Gastroesophageal sphincter (tissue), 4 donors: Measurements from ENCODE around the gene ZNF521. TPM values are rescaled to one million over a fixed set of nuclear protein-coding genes. Genes with fewer than 3 reads are reported as not detected.

Experiments
- ATAC-seq: fragments of 150-250 bp; one replicate; pipeline ENCODE4 v1.9.1; 2016; ENCODE audit warnings: mild to moderate bottlenecking, moderate library complexity
- H3K27ac ChIP-seq, 4 donors: fragments of 200-600 bp; sonication (generic) in 3 of 4; 1 replicate in 3 of 4; 2 replicates in 1 of 4; pipeline ENCODE4 v1.5.1; 2016 to 2019
- H3K27me3 ChIP-seq: fragments of 200-600 bp; sonication (generic); one replicate; pipeline ENCODE4 v1.5.1; 2019
- H3K36me3 ChIP-seq, 2 donors: fragments of 200-600 bp; sonication (generic); one replicate each; pipeline ENCODE4 v1.5.1; 2019; ENCODE audit warnings: control low read depth in 1 of 2
- H3K4me1 ChIP-seq, 3 donors: fragments of 200-600 bp; sonication (generic); 1 replicate in 2 of 3; 2 replicates in 1 of 3; pipeline ENCODE4 v1.5.1; 2016 to 2019; ENCODE audit warnings: control low read depth in 2 of 3
- H3K4me3 ChIP-seq, 2 donors: fragments of 200-600 bp; sonication (generic); one replicate each; pipeline ENCODE4 v1.5.1; 2019; ENCODE audit warnings: mild to moderate bottlenecking in 1 of 2, moderate library complexity in 1 of 2
- H3K9me3 ChIP-seq, 3 donors: fragments of 200-600 bp; sonication (generic); one replicate each; pipeline ENCODE4 v1.5.1; 2017 to 2019; ENCODE audit warnings: control low read depth in 2 of 3
- EP300 ChIP-seq: sonication (generic); formaldehyde crosslinking; IDR thresholded peaks from one replicate; pipeline ENCODE4 v1.6.1; 2017; ENCODE audit warnings: antibody characterized with exemption, mild to moderate bottlenecking
- POLR2A ChIP-seq, 2 donors: fragments of 450-650 bp; IDR thresholded peaks; one replicate each; pipeline ENCODE4 v1.6.1; 2017; ENCODE audit warnings: antibody characterized with exemption in 2 of 2, mild to moderate bottlenecking in 2 of 2, moderate library complexity in 1 of 2
- POLR2AphosphoS5 ChIP-seq: sonication (generic); formaldehyde crosslinking; IDR thresholded peaks from one replicate; pipeline ENCODE4 v1.6.1; 2017; ENCODE audit warnings: antibody characterized with exemption
- WGBS, 2 donors: methylation state at CpG; one replicate each; pipeline ENCODE4 v1.1.5; 2018; ENCODE audit warnings: low coverage in 1 of 2; 5-methylcytosine and 5-hydroxymethylcytosine counted together
- total RNA-seq, 4 donors: library from RNA; depleted of rRNA; stranded (reverse); fragments of >200 nt; gene quantifications; one replicate each; pipeline ENCODE4 v1.1.0, GENCODE V29; 2016
- TF ChIP-seq, protein P1 (sequence below), 4 experiments: fragments of 200-600 bp in 2 of 4; fragments of 450-650 bp in 2 of 4; sonication (generic) in 1 of 4; IDR thresholded peaks; one replicate each; pipeline ENCODE4 v1.5.1; 2017 to 2019; ENCODE audit warnings: antibody characterized with exemption in 4 of 4, mild to moderate bottlenecking in 2 of 4, moderate library complexity in 2 of 4

Gene ZNF521
- total RNA-seq, 4 donors from 2014 or later: 9.9 to 29.3 (median 13.4) TPM

DNA sequence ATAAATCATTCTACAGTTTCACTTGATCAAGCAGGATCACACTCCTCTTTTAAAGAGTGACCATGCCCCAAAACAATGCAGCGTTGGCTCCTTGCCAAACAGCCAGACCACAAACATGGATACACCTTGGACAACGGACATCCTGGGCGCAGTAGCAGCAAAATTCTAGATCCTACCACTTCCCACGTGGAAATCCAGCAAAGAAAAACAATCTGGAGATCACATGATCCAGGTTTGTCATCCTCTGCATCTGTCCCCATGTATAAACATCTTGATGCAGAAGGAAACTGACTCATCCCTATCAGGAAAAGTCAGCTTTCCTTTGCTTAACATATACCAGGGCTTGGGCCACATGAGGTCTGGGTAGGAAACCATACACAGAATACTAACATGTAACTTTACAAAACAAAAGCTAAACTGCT, 53.1 kb downstream of the ZNF521 start:
- H3K27me3 ChIP-seq: no peaks in the 10 kb centered on the region
- ATAC-seq: peak; percentile 82
- H3K27ac ChIP-seq: peak overlapping the region in 2 of 4 donors; percentile 13 to 49
- TF ChIP-seq POLR2A (IDR thresholded peaks at IDR 0.05) (no peak), EP300 (no peak), POLR2AphosphoS5 (peak; percentile 59)
- TF ChIP-seq, protein P1, sequence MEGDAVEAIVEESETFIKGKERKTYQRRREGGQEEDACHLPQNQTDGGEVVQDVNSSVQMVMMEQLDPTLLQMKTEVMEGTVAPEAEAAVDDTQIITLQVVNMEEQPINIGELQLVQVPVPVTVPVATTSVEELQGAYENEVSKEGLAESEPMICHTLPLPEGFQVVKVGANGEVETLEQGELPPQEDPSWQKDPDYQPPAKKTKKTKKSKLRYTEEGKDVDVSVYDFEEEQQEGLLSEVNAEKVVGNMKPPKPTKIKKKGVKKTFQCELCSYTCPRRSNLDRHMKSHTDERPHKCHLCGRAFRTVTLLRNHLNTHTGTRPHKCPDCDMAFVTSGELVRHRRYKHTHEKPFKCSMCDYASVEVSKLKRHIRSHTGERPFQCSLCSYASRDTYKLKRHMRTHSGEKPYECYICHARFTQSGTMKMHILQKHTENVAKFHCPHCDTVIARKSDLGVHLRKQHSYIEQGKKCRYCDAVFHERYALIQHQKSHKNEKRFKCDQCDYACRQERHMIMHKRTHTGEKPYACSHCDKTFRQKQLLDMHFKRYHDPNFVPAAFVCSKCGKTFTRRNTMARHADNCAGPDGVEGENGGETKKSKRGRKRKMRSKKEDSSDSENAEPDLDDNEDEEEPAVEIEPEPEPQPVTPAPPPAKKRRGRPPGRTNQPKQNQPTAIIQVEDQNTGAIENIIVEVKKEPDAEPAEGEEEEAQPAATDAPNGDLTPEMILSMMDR (IDR thresholded peaks at IDR 0.05): no peak
- no peaks in the 10 kb centered on the region for H3K9me3 ChIP-seq
- WGBS, 2 donors: no CpG with 5 or more reads among the region's 4 CpGs
- H3K4me3 ChIP-seq: no peak overlapping the region
- no peaks in the 10 kb centered on the region for H3K36me3 ChIP-seq
- no peaks in the 10 kb centered on the region for H3K4me1 ChIP-seq

DNA sequence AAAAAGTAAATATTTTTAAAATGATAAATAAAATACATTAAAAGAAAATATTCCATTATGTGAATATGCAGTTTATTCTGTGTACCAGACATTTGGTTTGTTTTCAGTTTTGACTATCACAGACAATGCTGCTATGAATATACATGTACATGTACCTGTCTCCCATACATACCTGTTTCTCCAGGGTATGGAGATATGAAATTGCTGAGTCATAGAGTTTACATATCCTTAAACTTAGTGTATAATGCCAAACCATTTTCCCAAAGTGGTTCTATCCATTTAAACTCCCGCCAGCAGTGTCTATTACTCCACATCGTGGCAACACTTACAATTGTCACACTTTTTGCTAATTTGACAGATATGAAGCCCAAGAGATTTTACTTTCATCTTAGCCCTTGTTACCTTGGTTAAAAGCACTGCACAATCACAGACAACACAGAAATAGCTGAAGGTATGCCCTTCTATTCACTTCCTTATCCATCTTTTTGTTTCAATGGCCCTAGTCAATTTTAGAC, 56.3 kb downstream of the ZNF521 start:
- Histone ChIP-seq H3K9me3 (no peaks in the 10 kb centered on the region), H3K4me1 (no peaks in the 10 kb centered on the region), H3K4me3 (no peak overlapping the region), H3K27me3 (no peaks in the 10 kb centered on the region), H3K36me3 (no peaks in the 10 kb centered on the region), H3K27ac (no peak overlapping the region)
- WGBS, 2 donors: 95% methylated on average over 2 of the region's 2 CpGs; no CpG with 5 or more reads in 1 of the 2 donors
- ATAC-seq: no peak
- TF ChIP-seq EP300 (no peak), POLR2AphosphoS5 (no peak), POLR2A (IDR thresholded peaks at IDR 0.05) (no peak)
- TF ChIP-seq, protein P1 (IDR thresholded peaks at IDR 0.05): no peak

DNA sequence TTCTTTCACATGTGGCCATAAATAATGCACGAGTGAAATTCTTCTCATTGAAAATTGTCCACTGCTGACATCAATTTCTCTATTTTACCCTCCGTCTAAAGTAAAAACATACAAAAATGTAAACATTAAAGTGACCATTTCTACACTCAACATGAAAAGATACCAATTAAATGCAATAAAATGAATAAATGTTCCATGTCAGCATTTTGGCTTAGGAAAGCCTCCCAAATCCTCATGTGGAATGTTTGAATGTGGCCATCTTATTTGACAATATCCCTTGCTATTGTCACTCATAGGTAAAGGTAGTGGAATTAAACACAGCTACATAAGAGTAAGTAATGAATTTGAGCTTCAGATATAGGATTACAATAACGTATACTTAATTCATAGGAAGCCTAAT, 60.8 kb downstream of the ZNF521 start:
- Histone ChIP-seq H3K36me3 (no peaks in the 10 kb centered on the region), H3K4me3 (no peak overlapping the region), H3K9me3 (no peaks in the 10 kb centered on the region), H3K4me1 (peaks cover 0 to 28% (median 7%) of the 10 kb centered on the region in 3 donors), H3K27ac (no peak overlapping the region), H3K27me3 (no peaks in the 10 kb centered on the region)
- no peak for ATAC-seq
- TF ChIP-seq EP300 (no peak), POLR2A (IDR thresholded peaks at IDR 0.05) (no peak), POLR2AphosphoS5 (no peak)
- TF ChIP-seq, protein P1 (IDR thresholded peaks at IDR 0.05): no peak
- 80 to 88% methylated on average over 3 of the region's 3 CpGs for WGBS, 2 donors

DNA sequence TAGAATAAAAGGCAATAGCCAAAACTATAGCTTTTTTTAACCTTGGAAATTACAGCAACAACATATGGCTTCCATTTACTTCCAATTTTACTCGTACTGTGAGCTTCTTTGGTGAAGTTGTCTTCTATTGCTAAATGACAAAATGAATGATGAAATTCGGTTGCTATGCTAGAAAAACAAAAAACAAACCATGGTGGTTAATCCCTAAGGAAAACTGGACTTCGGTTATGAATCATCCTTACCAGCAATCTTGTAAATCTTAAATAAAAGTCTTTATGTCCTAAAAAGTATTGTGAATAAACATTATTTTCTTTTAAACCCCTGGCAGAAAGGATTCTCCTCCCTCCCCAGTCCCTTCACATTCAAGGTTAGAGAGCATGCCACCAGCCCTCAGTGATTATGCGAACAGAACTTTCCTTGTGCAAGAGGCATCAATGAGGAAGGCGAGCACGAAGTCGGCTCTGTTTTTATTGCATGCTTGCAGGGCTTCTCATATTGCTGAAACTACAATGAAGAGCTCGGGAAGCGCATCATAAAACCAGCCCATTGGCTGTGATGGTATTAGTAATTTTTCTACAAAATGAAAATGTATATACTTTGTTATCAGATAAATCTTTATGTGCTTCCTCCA, 62.9 kb downstream of the ZNF521 start:
- H3K36me3 ChIP-seq: no peaks in the 10 kb centered on the region
- H3K27ac ChIP-seq: peak overlapping the region in 1 of 4 donors; percentile 31
- H3K4me3 ChIP-seq: no peak overlapping the region
- H3K9me3 ChIP-seq: no peaks in the 10 kb centered on the region
- TF ChIP-seq, protein P1 (IDR thresholded peaks at IDR 0.05): no peak
- TF ChIP-seq POLR2AphosphoS5 (peak; percentile 47), POLR2A (IDR thresholded peaks at IDR 0.05) (no peak)
- H3K4me1 ChIP-seq: peaks cover 0 to 44% (median 7%) of the 10 kb centered on the region in 3 donors
- WGBS, 2 donors: 18 to 22% methylated on average over 9 of the region's 9 CpGs
- peak; percentile 40 for ATAC-seq
- no peaks in the 10 kb centered on the region for H3K27me3 ChIP-seq

DNA sequence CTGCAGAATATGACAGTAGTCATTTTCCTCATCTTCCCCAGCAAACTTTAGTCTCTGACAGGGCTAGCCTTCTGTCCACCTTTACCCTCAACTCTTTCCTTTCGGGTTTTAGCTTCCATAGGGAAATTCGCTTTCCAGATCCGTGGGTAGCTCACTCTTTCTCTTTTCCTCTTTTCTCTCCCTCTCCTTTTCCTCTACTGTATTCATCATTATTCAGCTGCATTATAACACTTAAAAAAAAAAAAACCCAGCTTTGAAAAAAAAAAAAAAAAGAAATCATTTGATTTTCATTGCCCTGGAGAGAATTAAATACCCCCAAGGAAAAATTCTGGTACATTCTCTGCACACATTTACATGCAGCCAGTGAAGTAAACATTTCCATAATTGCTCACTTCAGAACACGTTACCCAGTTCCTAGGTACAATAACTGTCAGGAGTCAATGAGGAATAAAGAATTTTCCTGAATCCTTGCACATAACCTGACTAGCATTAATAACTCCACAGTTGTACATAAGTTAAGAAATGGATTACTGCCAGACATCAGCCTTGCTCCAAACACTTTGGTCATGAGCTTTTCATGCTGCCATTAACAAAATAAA, 63.5 kb downstream of the ZNF521 start:
- no peak for ATAC-seq
- no peaks in the 10 kb centered on the region for H3K27me3 ChIP-seq
- H3K4me3 ChIP-seq: no peak overlapping the region
- H3K27ac ChIP-seq: peak overlapping the region in 2 of 4 donors; percentile 27 to 31
- no peak for TF ChIP-seq POLR2A (IDR thresholded peaks at IDR 0.05)
- TF ChIP-seq POLR2AphosphoS5: no peak
- TF ChIP-seq EP300: no peak
- TF ChIP-seq, protein P1 (IDR thresholded peaks at IDR 0.05): no peak
- H3K36me3 ChIP-seq: no peaks in the 10 kb centered on the region
- WGBS, 2 donors: 48 to 59% methylated on average over 4 of the region's 4 CpGs
- peaks cover 0 to 49% (median 7%) of the 10 kb centered on the region in 3 donors for H3K4me1 ChIP-seq
- no peaks in the 10 kb centered on the region for H3K9me3 ChIP-seq
